GM18907 (cell line): Measurements from ENCODE around the gene ZNF493.
A peak's percentile ranks its signal among the peaks of the same experiment; 100 is the strongest.

Experiments used
- ATAC-seq: cut with Tn5 transposase; IDR thresholded peaks from one replicate; pipeline ENCODE4 v1.9.1; 2021; ENCODE audit warnings: mild to moderate bottlenecking, moderate library complexity; ENCODE audit not compliant: unreplicated experiment

The ZNF493 gene

GRCh38 chr19:21396893-21397572 is at the start of gene ZNF493:
TSS of gene ZNF493 (plus strand) at chr19:21397133. CDS start at chr19:21397238, 105 bp downstream.
- peak; percentile 100 for ATAC-seq

- no peak for ATAC-seq
Measured at GRCh38 chr19:21352830-21353229, 44.1 kb upstream of the ZNF493 start.

- peak; percentile 97 for ATAC-seq
Measured at GRCh38 chr19:21358768-21359451, 38.0 kb upstream of the ZNF493 start, which contains the start of gene ZNF738. TSS of gene ZNF738 (plus strand) at chr19:21359000. CDS start at chr19:21359141, 141 bp downstream.

GRCh38 chr19:21362291-21362690 is 34.6 kb upstream of the ZNF493 start:
- ATAC-seq: no peak

GRCh38 chr19:21383980-21384582 is 12.9 kb upstream of the ZNF493 start:
- no peak for ATAC-seq

DNA sequence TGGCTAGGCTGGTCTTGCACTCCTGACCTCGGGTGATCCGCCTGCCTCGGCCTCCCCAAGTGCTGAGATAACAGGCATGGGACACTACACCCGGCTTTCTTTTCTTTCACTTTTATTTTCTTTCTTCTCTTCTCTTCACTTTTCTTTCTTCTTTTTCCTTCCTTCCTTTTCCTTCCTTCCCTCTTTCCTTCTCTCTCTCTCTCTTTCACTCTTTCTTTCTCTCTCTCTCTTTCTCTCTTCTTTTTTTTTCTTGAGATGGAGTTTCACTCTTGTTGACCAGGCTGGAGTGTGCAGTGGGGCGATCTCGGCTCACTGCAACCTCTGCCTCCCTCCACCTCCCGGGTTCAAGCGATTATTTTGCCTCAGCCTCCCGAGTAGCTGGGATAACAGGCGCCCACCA is 812 bp upstream of the ZNF493 start:
- no peak for ATAC-seq

DNA sequence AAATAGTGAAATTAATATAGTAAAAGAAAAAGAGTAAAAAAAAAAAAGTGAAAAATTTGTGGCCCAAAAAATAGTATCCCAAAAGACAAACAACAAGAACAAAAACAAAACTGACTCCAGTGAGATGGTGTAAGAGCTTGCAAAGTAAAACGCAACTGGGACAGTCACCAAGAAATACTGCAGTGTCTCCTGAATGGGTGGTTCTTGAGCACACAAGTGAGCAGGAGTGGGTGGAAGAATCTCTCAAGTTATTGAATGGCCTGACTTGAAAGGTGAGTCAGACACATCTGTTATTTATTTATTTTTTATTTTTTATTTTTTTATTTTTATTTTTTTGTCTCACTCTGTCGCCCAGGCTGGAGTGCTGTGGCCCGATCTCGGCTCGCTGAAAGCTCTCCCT is 1.9 kb downstream of the ZNF493 start:
- ATAC-seq: no peak

- no peak for ATAC-seq
Measured at GRCh38 chr19:21402303-21402985, 5.5 kb downstream of the ZNF493 start.

DNA sequence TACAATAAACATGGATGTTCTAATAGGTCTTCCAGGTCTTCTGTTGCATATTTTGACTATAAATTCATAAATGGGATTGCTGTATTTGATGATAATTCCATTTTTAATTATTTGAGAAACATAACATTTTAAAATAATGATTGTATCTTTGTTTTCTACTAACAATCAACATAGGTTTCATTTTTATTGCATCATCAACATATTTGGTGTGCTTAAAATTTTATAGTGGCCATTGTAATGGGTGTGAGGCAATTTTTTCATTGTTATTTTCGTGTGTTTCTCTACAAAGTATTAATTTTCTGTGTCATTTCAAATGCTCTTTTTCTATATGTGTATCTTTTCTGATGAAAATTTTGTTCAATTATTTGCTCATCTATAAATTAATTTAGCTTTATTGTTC is 13.2 kb downstream of the ZNF493 start:
- no peak for ATAC-seq

GRCh38 chr19:21422244-21422643 is 25.3 kb downstream of the ZNF493 start:
- no peak for ATAC-seq

DNA sequence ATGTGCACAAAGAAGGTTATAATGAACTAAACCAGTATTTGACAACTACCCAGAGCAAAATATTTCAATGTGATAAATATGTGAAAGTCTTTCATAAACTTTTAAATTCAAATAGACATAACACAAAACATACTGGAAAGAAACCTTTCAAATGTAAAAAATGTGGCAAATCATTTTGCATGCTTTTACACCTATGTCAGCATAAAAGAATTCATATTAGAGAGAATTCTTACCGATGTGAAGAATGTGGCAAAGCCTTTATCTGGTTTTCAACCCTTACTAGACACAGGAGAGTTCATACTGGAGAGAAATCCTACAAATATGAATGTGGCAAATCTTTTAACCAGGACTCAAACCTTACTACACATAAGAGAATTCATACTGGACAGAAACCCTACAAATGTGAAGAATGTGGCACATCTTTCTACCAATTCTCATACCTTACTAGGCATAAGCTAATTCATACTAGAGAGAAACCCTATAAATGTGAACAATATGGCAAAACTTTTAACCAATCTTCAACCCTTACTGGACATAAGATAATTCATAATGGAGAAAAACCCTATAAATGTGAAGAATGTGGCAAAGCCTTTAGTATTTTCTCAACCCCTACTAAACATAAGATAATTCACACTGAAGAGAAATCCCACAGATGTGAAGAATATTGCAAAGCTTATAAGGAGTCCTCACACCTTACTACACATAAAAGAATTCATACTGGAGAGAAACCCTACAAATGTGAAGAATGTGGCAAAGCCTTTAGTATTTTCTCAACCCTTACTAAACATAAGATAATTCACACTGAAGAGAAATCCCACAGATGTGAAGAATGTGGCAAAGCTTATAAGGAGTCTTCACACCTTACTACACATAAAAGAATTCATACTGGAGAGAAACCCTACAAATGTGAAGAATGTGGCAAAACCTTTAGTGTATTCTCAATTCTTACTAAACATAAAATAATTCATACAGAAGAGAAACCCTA is 26.4 kb downstream of the ZNF493 start:
- ATAC-seq: no peak

- no peak for ATAC-seq
Measured at GRCh38 chr19:21430675-21431074, 33.7 kb downstream of the ZNF493 start.

GRCh38 chr19:21432590-21432989 is 35.7 kb downstream of the ZNF493 start:
- no peak for ATAC-seq

DNA sequence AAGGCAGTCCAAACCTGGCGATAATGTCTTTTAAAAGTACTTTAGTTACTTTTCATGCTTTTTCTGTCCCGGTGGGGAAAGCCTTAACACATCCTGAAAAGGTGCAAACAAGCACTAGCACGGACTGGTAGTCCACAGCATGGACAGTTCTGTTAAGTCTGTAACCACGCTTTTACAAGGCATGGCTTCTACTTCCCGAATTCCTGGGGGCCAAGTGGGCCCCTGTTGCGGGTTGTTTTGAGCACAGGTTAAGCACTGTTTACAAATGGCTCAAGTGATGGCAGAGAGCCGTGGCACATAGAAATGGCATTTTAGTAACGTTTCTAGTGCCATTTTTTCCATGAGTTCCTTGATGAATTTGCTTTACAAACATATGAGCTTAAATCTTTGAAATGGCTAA is 37.6 kb downstream of the ZNF493 start:
- no peak for ATAC-seq

GRCh38 chr19:21434967-21435544 is 38.1 kb downstream of the ZNF493 start:
- ATAC-seq: no peak

GRCh38 chr19:21439201-21439751 is 42.3 kb downstream of the ZNF493 start:
- ATAC-seq: no peak

- no peak for ATAC-seq
Measured at GRCh38 chr19:21440321-21440720, 43.4 kb downstream of the ZNF493 start.

DNA sequence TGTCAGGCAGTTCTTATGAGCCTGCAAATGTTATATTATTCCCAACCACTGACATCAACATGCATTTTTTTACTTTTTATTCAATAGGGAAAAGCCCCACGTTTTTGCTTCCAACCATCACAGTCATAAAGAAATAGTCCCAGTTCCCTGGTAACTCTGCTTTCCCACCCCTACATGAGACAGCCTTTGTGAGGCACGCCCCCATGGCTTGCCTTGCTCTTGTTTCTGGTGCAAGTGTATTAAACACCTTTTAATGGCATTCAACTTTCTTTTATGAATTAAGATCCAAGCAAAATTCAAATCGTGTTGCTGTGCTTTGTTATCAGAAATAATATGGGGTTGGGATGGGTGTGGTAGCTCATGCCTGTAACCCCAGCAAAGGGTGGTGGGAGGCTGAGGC is 54.3 kb downstream of the ZNF493 start:
- no peak for ATAC-seq

DNA sequence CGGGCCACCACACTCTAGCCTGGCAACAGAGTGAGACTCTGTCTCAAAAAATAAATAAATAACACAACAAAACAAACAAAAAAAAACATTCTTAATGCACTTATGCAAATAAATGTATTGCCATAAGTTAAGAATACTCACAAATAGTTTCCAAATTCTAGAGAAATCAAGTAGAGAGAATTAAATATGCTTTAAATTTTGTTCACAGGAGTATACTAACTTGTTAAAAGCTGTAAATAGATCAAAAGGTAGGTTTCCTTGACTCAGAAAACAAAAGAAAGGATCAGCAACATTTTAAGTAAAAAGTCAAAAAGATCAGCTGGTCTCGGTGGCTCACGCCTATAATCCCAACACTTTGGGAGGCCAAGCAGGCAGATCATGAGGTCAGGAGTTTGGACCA is 58.0 kb downstream of the ZNF493 start:
- ATAC-seq: no peak

DNA sequence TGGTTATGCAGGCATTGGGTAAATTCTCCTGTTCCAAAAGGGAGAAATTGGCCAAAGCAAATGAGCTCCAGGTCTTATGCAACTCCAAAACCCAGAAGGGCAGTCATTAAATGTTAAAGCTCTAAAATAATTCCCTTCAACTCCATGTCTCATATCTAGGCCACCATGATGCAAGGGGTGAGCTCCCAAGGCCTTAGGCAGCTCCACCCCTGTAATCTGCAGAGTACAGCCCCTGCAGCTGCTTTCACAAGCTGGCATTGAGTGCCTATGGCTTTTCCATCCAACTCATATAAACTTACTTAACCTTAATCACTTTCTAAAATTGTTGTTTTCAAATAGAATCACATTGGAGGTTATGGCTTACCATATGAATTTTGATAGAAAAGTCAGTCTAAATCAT is 63.8 kb downstream of the ZNF493 start:
- ATAC-seq: no peak
